HEK293 (cell line): Measurements from ENCODE around the gene MYO1B.

Experiments used
- CTCF ChIA-PET: fragments of 350-600 bp; formaldehyde crosslinking; extraction: SDS; loops from one replicate; lab custom pipeline; 2021; ENCODE audit warnings: antibody characterized with exemption; lab: Yijun Ruan, JAX
- POLR2A ChIA-PET: fragments of 300-600 bp; formaldehyde crosslinking; extraction: SDS; loops from one replicate; lab custom pipeline; 2020; ENCODE audit warnings: antibody characterized with exemption, inconsistent platforms; lab: Yijun Ruan, JAX
- H3K27ac ChIP-seq: fragments of 200-500 bp; sonication (Bioruptor generic); 2 replicates; pipeline ENCODE4 v1.5.1; 2014; ENCODE audit warnings: low read depth, low read length, control low read depth, inconsistent platforms; ENCODE audit errors: extremely low read depth
- H3K36me3 ChIP-seq, 2 experiments: fragments of 200-500 bp in 1 of 2; sonication (Bioruptor generic) in 1 of 2; 1 replicate in 1 of 2; 2 replicates in 1 of 2; pipeline ENCODE4 v1.5.1; 2014 to 2017; ENCODE audit warnings: inconsistent platforms in 2 of 2, low read length in 2 of 2; ENCODE audit not compliant: control insufficient read depth in 2 of 2, insufficient read depth in 1 of 2
- H3K4me1 ChIP-seq: fragments of 200-500 bp; sonication (Bioruptor generic); 2 replicates; pipeline ENCODE4 v1.5.1; 2014; ENCODE audit warnings: mild to moderate bottlenecking, low read length, inconsistent platforms; ENCODE audit not compliant: control insufficient read depth, insufficient read depth
- H3K4me3 ChIP-seq: 2 replicates; pipeline ENCODE4 v1.5.1; 2011; ENCODE audit warnings: low read depth, mild to moderate bottlenecking, control low read depth, low read length, moderate library complexity
- H3K9me3 ChIP-seq: fragments of 200-500 bp; sonication (Bioruptor generic); 2 replicates; pipeline ENCODE4 v1.5.1; 2014; ENCODE audit warnings: low read depth, low read length, inconsistent platforms; ENCODE audit not compliant: control insufficient read depth, insufficient read depth
- GFI1B ChIP-seq: fragments of 450-650 bp; formaldehyde crosslinking; IDR thresholded peaks from 2 replicates; pipeline ENCODE4 v1.5.1; 2016; ENCODE audit warnings: missing biosample characterization, missing genetic modification characterization
- GLIS1 ChIP-seq: fragments of 450-650 bp; formaldehyde crosslinking; IDR thresholded peaks from 2 replicates; pipeline ENCODE4 v1.5.1; 2016; ENCODE audit warnings: missing biosample characterization, missing genetic modification characterization
- GLIS2 ChIP-seq: fragments of 450-650 bp; formaldehyde crosslinking; IDR thresholded peaks from 2 replicates; pipeline ENCODE4 v1.5.1; 2016; ENCODE audit warnings: missing biosample characterization, missing genetic modification characterization
- KLF7 ChIP-seq: fragments of 450-650 bp; formaldehyde crosslinking; IDR thresholded peaks from 2 replicates; pipeline ENCODE4 v1.5.1; 2016; ENCODE audit warnings: missing biosample characterization, missing genetic modification characterization, borderline replicate concordance
- OVOL3 ChIP-seq: fragments of 450-650 bp; formaldehyde crosslinking; IDR thresholded peaks from 2 replicates; pipeline ENCODE4 v1.5.1; 2016; ENCODE audit warnings: missing biosample characterization, missing genetic modification characterization
- SALL2 ChIP-seq: fragments of 450-650 bp; formaldehyde crosslinking; IDR thresholded peaks from 2 replicates; pipeline ENCODE4 v1.5.0; 2017; ENCODE audit warnings: missing biosample characterization, mild to moderate bottlenecking, missing genetic modification characterization, borderline replicate concordance
- SP7 ChIP-seq: fragments of 450-650 bp; formaldehyde crosslinking; IDR thresholded peaks from 2 replicates; pipeline ENCODE4 v1.5.1; 2016; ENCODE audit warnings: missing biosample characterization, missing genetic modification characterization
- ZBTB8A ChIP-seq: fragments of 450-650 bp; formaldehyde crosslinking; IDR thresholded peaks from 2 replicates; pipeline ENCODE4 v1.5.1; 2016; ENCODE audit warnings: missing biosample characterization, missing genetic modification characterization
- ZNF302 ChIP-seq: fragments of 450-650 bp; formaldehyde crosslinking; IDR thresholded peaks from 2 replicates; pipeline ENCODE4 v1.5.1; 2016; ENCODE audit warnings: missing biosample characterization, missing genetic modification characterization, low read depth
- ZNF311 ChIP-seq: fragments of 450-650 bp; formaldehyde crosslinking; IDR thresholded peaks from 2 replicates; pipeline ENCODE4 v1.5.1; 2017; ENCODE audit warnings: missing biosample characterization, missing genetic modification characterization, borderline replicate concordance
- ZNF37A ChIP-seq: fragments of 450-650 bp; IDR thresholded peaks from 2 replicates; pipeline ENCODE4 v1.5.1; 2018; ENCODE audit warnings: missing biosample characterization, missing genetic modification characterization
- ZNF548 ChIP-seq: fragments of 450-650 bp; formaldehyde crosslinking; IDR thresholded peaks from 2 replicates; pipeline ENCODE4 v1.5.1; 2016; ENCODE audit warnings: missing biosample characterization, missing genetic modification characterization
- ZNF600 ChIP-seq: fragments of 450-650 bp; formaldehyde crosslinking; IDR thresholded peaks from 2 replicates; pipeline ENCODE4 v1.5.1; 2016; ENCODE audit warnings: missing biosample characterization, missing genetic modification characterization
- ZNF76 ChIP-seq: fragments of 450-650 bp; formaldehyde crosslinking; IDR thresholded peaks from 2 replicates; pipeline ENCODE4; 2016; ENCODE audit warnings: low read depth, missing biosample characterization, missing genetic modification characterization, borderline replicate concordance
- ZNF830 ChIP-seq: fragments of 450-650 bp; IDR thresholded peaks from 2 replicates; pipeline ENCODE4 v1.5.0; 2018; ENCODE audit warnings: missing biosample characterization, missing genetic modification characterization, low read depth, mild to moderate bottlenecking, moderate library complexity
- TF ChIP-seq, protein P1 (sequence below): fragments of 450-650 bp; formaldehyde crosslinking; IDR thresholded peaks from 2 replicates; pipeline ENCODE4 v1.5.1; 2016; ENCODE audit warnings: missing biosample characterization, missing genetic modification characterization
- TF ChIP-seq, protein P2 (sequence below): fragments of 450-650 bp; formaldehyde crosslinking; IDR thresholded peaks from 2 replicates; pipeline ENCODE4 v1.5.1; 2017; ENCODE audit warnings: missing biosample characterization, missing genetic modification characterization

The MYO1B gene

DNA sequence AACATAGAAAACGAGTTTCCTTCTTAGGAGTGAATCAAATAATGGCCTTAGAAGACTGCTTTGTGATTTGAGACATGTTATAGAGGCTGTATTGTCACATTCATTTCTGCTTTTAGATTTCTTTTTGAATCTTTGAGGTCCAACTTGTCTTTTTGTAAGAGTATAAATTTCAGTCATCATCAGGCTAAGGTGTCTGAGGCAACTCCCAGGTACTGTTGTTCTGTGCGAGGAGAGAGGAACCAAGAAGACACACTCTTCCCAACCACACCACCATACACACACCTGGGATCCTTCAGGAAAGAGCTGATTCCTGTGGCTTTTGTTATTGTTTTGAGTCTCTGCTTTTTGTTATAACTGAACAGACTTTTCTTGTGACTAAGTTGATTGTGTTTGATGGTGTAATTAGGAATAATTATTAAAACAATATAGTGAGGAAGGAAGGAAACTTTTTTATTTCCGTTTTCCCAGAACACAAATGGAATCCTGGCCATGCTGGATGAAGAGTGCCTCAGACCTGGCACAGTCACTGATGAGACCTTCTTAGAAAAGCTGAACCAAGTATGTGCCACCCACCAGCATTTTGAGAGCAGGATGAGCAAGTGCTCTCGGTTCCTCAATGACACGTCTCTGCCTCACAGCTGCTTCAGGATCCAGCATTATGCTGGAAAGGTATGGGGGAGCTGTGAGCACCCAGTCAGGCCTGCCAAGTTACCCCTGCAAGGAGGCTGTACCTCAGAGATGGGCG lies 140.4 kb downstream of the MYO1B start (continued):
- TF ChIP-seq GLIS2 (tag by site-specific recombination) (no peak), SALL2 (tag by site-specific recombination) (no peak), ZBTB8A (tag by site-specific recombination) (no peak), ZNF830 (tag by site-specific recombination) (no peak)
- TF ChIP-seq, protein P1, sequence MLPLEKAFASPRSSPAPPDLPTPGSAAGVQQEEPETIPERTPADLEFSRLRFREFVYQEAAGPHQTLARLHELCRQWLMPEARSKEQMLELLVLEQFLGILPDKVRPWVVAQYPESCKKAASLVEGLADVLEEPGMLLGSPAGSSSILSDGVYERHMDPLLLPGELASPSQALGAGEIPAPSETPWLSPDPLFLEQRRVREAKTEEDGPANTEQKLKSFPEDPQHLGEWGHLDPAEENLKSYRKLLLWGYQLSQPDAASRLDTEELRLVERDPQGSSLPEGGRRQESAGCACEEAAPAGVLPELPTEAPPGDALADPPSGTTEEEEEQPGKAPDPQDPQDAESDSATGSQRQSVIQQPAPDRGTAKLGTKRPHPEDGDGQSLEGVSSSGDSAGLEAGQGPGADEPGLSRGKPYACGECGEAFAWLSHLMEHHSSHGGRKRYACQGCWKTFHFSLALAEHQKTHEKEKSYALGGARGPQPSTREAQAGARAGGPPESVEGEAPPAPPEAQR (tag by site-specific recombination): no peak
- TF ChIP-seq, all 188 proteins: peak for 0

DNA sequence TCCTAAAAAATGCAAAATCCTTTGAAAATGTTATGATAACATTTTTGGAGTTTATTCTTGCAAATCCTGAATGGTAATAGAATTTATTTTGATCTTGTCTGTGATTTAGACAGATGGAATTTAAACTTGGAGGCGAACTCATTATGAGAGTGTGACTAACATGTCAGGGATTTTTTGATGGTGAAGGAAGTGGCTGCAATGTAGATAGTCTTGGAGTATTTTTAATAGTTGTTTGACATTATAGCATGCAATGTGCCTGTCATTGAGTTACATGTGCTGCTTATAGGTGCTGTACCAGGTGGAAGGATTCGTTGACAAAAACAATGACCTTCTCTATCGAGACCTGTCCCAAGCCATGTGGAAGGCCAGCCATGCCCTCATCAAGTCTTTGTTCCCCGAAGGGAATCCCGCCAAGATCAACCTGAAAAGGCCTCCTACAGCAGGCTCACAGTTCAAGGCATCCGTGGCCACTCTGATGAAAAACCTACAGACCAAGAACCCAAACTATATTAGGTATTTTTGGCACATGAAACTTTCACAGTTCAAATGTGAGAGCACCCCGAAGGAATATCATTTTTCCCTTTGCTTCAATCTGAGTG lies 141.8 kb downstream of the MYO1B start:
- peaks cover 3% of the 10 kb centered on the region; the same call in 1 of the 2 replicates for H3K4me1 ChIP-seq
- no peak overlapping the region for H3K27ac ChIP-seq
- H3K9me3 ChIP-seq: no peaks in the 10 kb centered on the region
- no peak for TF ChIP-seq ZNF311 (tag by site-specific recombination)
- TF ChIP-seq SP7 (tag by site-specific recombination): no peak
- no peak for TF ChIP-seq ZNF548 (tag by site-specific recombination)
- TF ChIP-seq SALL2 (tag by site-specific recombination): no peak
- no peak for TF ChIP-seq ZBTB8A (tag by site-specific recombination)
- peaks cover 9 to 49% of the 10 kb centered on the region in 2 experiments; a peak in 2 of 3 replicates for H3K36me3 ChIP-seq
- ChIA-PET CTCF (no interaction called here), POLR2A (no interaction called here)
- no peak overlapping the region for H3K4me3 ChIP-seq

DNA sequence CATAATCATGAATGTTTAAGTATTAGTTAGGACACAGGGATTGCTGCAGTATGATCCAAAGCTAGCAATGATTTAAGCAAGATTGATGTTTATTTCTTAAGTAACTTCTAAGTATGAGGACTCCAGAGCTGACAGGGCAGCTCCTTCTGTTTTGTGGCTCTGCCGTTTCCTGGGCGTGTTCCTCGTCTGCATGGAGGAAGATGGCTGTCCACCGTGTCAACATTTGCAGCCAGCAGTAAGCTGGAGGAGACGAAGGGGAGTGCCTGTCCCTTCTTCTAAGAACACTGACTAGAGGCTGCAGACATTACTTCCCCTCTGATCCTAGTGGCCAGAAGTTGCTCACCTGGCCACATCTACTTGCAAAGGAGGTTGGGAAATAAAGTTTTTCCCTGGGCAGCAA lies 144.1 kb downstream of the MYO1B start:
- Histone ChIP-seq H3K36me3 (peaks cover 17 to 63% of the 10 kb centered on the region in 2 experiments; a peak in 2 of 3 replicates), H3K4me1 (no peaks in the 10 kb centered on the region), H3K9me3 (no peaks in the 10 kb centered on the region), H3K27ac (no peak overlapping the region), H3K4me3 (no peak overlapping the region)
- no peak for TF ChIP-seq OVOL3 (tag by site-specific recombination)
- TF ChIP-seq, protein P2, sequence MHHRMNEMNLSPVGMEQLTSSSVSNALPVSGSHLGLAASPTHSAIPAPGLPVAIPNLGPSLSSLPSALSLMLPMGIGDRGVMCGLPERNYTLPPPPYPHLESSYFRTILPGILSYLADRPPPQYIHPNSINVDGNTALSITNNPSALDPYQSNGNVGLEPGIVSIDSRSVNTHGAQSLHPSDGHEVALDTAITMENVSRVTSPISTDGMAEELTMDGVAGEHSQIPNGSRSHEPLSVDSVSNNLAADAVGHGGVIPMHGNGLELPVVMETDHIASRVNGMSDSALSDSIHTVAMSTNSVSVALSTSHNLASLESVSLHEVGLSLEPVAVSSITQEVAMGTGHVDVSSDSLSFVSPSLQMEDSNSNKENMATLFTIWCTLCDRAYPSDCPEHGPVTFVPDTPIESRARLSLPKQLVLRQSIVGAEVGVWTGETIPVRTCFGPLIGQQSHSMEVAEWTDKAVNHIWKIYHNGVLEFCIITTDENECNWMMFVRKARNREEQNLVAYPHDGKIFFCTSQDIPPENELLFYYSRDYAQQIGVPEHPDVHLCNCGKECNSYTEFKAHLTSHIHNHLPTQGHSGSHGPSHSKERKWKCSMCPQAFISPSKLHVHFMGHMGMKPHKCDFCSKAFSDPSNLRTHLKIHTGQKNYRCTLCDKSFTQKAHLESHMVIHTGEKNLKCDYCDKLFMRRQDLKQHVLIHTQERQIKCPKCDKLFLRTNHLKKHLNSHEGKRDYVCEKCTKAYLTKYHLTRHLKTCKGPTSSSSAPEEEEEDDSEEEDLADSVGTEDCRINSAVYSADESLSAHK (tag by site-specific recombination): no peak
- no peak for TF ChIP-seq KLF7 (tag by site-specific recombination)
- no peak for TF ChIP-seq ZNF76 (tag by site-specific recombination)
- no peak for TF ChIP-seq GLIS1
- TF ChIP-seq ZNF600: no peak
- TF ChIP-seq GFI1B: no peak
- TF ChIP-seq ZNF302 (tag by site-specific recombination): no peak
- TF ChIP-seq ZNF37A (tag by site-specific recombination): no peak
- ChIA-PET CTCF (no interaction called here), POLR2A (no interaction called here)
